ENCODE measurements around the gene KXD1. TPM values are rescaled to one million over a fixed set of nuclear protein-coding genes. Genes with fewer than 3 reads are reported as not detected.

Gene KXD1
- total RNA-seq, 4 donors from 2014 or later: 30.3 to 113 (median 82.5) TPM

DNA sequence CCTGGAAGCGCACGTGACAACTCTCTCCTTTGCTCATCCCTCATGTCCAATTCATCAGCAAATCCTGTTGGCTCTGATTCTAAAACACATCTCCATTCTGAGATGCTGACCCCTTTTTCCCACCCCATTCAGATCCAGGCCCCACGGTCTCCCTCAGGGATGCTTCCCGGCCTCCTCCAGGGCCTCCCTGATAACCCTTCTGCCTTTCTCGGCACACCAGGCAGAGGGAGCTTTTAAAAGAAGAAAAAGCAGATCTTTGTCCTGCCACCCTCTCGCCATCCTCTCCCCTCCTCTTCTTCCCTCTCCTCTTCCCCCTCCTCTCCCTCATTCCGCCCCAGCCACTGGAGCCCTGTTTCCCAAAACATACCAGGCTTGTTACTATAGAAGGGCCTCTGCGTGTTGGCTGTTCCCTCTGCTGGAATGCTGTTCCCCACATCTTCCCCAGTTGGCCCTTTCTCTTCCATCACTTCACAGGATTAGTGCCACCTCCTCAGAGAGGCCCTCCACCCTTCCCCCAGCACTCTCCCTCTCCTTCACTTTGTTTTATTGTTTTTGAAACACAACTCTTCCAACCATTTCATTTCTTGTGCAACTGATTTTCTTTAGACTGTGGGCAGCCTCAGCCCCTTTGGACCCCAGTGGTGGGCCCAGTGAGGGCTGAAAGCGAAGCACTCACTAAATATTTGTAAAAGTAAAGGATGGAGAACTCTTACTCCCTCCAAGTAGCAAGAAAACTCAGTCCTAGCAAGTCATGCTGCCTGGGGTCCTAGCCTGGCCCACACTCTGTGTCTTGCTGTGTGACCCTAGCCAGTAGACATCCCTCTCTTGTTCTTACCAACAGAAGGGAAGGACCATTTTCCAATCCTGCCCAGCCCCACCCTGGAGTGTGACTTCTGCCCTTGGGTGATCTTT is 51.4 kb downstream of the KXD1 start:
- Histone ChIP-seq H3K27ac (no peak overlapping the region), H3K9me3 (no peaks in the 10 kb centered on the region), H3K4me3 (no peak overlapping the region), H3K36me3 (no peaks in the 10 kb centered on the region), H3K27me3 (peaks cover 49 to 52% of the 10 kb centered on the region in 2 donors), H3K4me1 (peaks cover 0 to 24% of the 10 kb centered on the region in 2 donors)
- DNase-seq: no peak
- intact Hi-C loops (cut with DNase I; ENCODE audit: low total_unique reads): no loop called here
- TF ChIP-seq, protein P1, sequence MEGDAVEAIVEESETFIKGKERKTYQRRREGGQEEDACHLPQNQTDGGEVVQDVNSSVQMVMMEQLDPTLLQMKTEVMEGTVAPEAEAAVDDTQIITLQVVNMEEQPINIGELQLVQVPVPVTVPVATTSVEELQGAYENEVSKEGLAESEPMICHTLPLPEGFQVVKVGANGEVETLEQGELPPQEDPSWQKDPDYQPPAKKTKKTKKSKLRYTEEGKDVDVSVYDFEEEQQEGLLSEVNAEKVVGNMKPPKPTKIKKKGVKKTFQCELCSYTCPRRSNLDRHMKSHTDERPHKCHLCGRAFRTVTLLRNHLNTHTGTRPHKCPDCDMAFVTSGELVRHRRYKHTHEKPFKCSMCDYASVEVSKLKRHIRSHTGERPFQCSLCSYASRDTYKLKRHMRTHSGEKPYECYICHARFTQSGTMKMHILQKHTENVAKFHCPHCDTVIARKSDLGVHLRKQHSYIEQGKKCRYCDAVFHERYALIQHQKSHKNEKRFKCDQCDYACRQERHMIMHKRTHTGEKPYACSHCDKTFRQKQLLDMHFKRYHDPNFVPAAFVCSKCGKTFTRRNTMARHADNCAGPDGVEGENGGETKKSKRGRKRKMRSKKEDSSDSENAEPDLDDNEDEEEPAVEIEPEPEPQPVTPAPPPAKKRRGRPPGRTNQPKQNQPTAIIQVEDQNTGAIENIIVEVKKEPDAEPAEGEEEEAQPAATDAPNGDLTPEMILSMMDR (IDR thresholded peaks at IDR 0.05): no peak
- TF ChIP-seq POLR2A (IDR thresholded peaks at IDR 0.05): no peak

DNA sequence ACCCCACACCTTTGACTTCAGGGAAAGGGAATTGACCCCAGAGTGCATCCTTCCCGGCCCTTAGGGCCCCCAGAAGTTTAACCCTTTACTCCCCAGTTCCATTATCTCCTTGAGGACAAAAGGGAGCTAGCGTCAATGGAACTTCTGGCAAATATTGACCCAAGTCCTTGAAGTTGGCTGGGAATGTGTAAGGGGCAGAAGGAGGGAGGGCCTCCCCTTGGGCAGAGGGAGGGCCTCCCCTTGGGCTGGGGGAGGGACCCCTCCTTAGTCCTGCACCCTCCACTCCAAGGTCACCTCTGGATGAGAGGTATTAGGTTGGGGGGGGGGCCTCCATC is 52.0 kb downstream of the KXD1 start:
- Histone ChIP-seq H3K9me3 (no peaks in the 10 kb centered on the region), H3K4me1 (peaks cover 0 to 24% of the 10 kb centered on the region in 2 donors), H3K4me3 (no peak overlapping the region), H3K36me3 (no peaks in the 10 kb centered on the region), H3K27me3 (peaks cover 44 to 52% of the 10 kb centered on the region in 2 donors), H3K27ac (no peak overlapping the region)
- no peak for DNase-seq
- intact Hi-C loops (cut with DNase I; ENCODE audit: low total_unique reads): no loop called here
- TF ChIP-seq POLR2A (IDR thresholded peaks at IDR 0.05): no peak
- TF ChIP-seq, protein P1 (IDR thresholded peaks at IDR 0.05): no peak

DNA sequence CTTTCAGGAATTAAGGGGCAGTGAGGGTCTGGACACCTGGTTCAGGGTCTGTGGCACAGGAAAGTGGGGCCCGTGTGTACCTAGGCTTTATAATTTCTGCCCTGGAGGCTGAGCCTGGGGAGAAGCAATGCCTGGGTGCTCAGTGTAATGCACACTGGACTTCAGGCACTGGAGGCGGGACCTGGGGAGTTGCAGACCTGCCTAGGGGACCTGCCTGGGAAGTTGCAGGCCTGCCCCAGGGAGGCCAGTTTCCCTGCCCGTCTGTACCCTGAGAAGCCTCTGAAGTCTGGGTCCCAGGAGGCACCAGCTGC is 52.5 kb downstream of the KXD1 start:
- Histone ChIP-seq H3K27ac (no peak overlapping the region), H3K4me3 (no peak overlapping the region), H3K27me3 (peaks cover 40 to 52% of the 10 kb centered on the region in 2 donors), H3K36me3 (no peaks in the 10 kb centered on the region), H3K4me1 (peaks cover 0 to 24% of the 10 kb centered on the region in 2 donors), H3K9me3 (no peaks in the 10 kb centered on the region)
- DNase-seq: no peak
- intact Hi-C loops (cut with DNase I; ENCODE audit: low total_unique reads): no loop called here
- TF ChIP-seq, protein P1 (IDR thresholded peaks at IDR 0.05): no peak
- no peak for TF ChIP-seq POLR2A (IDR thresholded peaks at IDR 0.05)

DNA sequence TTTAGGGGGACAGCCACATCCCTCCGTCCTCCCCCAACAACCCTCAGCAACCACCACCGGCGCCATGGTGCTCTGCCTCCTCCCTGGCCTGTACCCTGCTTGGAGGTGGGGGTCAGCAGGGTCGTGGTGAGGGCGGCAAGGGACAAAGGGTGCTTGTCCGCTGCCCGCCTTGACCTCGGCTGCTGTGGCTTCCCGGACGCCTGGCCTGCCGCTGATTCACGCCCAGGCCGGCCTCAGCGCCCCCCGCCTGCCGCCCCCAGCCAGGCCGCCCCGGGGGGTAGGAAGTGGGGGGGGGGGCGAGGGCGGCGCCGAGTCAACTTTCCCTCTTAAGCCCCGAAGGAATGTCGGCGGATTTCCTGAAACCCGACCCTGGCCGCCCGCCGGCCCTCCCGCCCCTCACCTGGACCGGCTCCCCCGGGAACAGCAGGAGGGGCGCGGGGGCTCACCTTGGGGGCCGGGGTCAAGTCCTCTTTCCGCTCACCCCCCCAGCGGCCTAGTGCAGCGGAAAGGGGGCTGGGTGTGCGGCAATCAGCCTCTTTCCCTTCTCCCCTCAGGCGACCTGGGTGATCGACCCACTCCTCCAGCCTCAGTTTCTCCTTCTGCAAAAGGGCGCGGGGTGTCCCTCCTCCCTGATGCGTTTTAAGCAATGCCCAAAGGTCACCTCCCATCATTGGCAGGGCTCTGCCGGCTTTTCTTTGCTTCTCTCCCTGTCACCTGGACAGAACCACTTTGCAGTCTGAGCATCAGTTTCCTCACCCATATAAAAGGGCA is 53.1 kb downstream of the KXD1 start:
- H3K9me3 ChIP-seq: no peaks in the 10 kb centered on the region
- no peaks in the 10 kb centered on the region for H3K36me3 ChIP-seq
- H3K4me3 ChIP-seq: no peak overlapping the region
- intact Hi-C loops (cut with DNase I; ENCODE audit: low total_unique reads): no loop called here
- H3K4me1 ChIP-seq: peaks cover 0 to 24% of the 10 kb centered on the region in 2 donors
- H3K27me3 ChIP-seq: peaks cover 35 to 52% of the 10 kb centered on the region in 2 donors
- DNase-seq: no peak
- TF ChIP-seq, protein P1 (IDR thresholded peaks at IDR 0.05): no peak
- no peak for TF ChIP-seq POLR2A (IDR thresholded peaks at IDR 0.05)
- no peak overlapping the region for H3K27ac ChIP-seq

Data from uterus (tissue), 4 donors.